Stimulated activated CD8-positive, alpha-beta memory T cell treated with anti-CD3 and anti-CD28 coated beads, Interleukin-15, amount 100 ng/mL, for 4 hours (primary cell): Measurements from ENCODE around the gene DDX5.
A peak's percentile ranks its signal among the peaks of the same experiment; 100 is the strongest.
"Not testable (repeated sequence)": the region's sequence is repeated elsewhere in the genome, so short reads cannot be mapped to it uniquely, and the experiment has no call there.

Experiments
- DNase-seq, 2 donors: peaks; one replicate each; pipeline ENCODE4 v3.0.0-alpha.2; 2020; ENCODE audit warnings: low read depth in 2 of 2

Gene DDX5

DNA sequence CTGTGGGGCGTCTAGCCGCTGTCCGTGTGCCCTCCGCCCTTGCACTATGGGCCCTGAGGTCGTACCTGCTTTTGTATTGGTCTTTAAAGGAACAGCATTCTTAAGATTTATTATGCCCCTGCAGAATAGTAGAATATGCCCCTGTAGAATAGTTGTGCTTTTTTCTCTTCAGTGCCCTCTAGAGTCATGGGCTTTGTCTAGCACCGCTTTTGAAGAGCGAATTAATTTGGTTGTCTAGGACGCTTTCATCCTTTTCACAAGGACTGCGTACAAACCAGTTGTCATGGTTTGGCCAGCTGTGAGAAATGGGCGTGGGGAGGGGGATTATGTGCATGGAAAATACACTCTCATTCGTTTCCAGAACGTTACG lies 1.3 kb upstream of the DDX5 start:
- DNase-seq: no peak

DNA sequence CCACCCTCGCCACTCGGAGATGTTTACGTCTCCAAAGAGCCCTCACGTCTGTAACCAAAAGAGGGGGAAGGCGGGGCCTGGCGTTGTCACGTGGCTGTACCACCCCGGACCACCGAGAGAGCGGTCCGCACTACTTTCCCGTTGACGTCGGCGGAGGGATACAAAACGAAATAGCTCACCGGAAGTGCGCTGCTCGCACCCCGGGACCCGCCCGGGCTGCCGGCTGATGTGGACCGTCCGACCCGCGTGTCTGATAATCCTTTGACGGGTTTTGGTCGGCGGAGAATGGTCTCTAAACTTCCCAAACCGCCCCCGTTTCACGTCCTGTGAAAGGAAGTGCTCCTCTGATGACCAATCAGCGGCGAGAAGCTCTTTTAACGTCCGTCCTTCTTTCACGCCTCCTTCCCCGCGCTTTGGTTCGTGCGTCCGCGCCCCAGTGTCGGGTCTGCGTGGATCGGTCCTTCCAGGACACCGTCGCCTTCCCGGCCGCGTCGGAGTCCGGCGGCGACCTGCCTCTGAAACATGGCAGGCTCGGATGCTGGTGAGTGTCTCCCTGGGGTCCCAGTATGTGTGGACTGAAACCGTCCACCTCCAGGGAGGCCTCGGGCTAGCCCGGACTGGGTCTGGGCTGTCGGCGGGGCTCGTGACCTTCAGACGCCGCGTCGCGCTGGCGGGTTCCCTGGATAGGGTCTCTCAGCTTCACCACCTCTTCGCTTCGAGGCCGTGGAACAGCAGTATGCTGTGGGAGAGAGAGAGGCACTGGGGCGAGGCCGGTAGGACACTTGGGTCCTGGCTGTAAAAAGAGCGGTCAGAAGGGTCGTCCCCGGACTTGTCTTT lies 705 bp upstream of the DDX5 start, which contains the start of gene CEP95:
Gene CEP95, plus strand, starts transcription at position 402 of the 837 bp plus-strand sequence. Its CDS starts 121 bp downstream, at position 523.
- peak; percentile 90 to 95 for DNase-seq

DNA sequence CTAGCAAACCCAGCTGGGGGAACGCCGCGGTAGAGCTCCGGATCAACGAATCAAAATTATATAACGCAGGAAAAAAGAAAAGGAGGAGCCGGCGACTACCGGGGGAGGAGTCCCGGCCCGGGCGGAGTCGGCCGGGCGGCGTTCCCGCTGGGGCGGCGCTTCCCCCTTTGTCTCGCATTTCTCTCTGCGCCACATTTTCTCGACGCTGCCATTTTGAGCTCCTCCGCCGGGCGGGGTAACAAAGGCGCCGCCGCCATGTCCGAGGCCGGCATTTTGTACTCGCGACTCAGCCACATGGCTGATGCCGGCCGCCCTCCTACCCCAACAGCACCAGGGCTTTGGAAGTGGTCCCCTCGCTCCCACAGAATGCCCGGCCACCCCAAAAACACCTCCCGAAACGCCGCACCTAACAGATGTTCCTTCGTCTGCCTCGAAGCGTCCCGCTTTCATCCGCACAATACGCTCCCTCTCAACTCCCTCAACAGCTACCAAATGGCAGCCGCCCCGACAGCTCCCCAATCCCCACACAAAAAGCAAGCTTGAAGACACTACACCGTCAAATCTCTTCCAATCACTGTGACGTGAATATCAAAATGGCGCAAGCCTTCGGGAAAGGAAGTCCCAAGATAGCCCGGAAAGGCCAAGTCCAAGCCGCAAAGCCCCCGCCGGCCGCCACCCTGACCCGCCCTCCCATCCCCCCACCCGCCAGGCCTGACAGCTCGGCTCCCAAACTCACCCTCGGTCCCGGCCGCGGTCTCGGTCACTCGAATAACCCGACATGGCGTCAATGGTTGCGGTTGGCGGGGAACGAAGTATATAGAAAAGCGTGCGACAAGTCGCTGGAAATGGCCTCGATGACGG lies 519 bp downstream of the DDX5 start:
- peak; percentile 68 to 69 for DNase-seq

DNA sequence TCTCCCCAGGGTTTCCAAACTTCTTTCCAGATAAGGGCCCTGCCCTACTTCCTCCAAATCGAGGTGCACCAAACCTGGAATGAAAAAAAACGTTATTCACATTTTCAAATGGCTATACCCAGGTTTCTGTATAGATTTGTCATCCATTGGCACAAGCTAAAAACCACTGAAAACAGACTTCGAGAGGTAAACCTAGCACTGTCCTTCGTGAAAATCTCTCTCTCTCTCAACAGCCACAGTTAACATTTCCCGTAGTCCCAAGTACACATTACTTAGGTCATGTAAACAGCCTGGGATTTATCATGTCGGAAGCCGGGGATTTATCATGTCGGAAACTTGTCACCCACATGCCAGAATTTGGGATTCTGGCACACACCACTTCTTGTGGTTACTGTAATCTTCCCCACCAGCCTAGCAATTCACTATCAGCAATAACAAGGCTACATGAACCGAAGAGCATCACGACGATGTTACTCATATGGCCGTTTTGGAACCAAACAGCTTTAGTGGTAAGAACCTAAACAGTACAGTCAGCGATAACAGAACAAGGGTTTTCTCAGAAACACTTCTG lies 1.2 kb downstream of the DDX5 start:
- no peak for DNase-seq

DNA sequence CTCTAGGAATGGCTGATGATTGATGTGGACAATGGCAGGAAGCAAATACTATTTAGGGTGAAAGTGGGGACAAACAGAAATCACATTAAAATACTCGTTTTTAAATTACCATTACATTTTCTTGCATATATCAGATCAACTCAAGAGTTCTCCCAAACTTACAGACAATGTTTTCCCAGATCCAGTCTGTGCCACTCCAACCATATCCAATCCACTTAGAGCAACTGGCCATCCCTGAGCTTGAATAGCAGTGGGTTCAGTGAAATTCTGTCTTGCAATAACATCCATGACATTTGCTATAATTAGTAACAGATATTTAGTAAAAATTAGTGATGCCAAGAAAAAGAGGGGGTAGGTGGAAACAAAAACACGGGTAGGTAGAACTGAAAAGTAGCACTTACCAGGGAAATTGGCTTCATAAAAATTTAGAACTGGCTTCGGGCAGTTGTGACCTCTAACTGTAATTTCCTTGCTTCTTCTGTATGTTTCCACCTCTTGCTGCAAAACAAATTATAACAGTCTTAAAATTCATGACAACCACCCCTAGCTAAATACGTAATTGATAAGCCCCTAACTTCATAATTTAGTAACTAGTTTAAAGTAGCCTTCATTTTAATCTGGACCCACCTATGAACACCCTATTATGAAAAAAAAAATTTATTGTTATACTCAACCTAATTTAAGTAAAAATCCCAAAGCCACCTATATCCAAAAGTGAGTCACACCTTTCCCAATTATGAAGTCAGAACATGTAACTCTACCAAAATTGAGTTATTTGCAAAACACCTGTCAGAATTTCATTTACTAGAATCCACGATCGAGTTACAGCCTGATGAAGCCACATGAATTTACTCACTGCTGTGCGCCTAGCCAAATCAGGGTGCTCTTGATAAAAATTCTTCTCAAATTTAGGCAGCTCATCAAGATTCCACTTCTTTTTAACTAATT lies 2.0 kb downstream of the DDX5 start:
- no peak for DNase-seq

DNA sequence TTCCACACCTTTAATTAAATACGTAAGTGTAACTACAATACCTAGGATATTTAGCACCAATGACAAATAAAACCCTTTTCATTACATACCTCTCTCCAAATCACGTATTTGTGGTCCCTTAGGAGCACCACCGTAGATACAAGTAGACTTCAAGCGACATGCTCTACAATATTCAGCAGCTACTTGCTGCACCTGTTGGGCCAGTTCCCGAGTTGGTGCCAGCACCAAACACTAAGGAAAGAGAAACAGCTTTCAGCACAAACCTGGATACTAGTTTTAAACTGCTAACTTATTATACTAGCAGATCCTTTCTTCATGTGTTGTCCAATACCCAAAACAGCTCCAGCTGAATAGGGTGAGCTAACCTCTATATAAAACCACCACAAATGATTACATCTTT lies 2.7 kb downstream of the DDX5 start:
- no peak for DNase-seq

DNA sequence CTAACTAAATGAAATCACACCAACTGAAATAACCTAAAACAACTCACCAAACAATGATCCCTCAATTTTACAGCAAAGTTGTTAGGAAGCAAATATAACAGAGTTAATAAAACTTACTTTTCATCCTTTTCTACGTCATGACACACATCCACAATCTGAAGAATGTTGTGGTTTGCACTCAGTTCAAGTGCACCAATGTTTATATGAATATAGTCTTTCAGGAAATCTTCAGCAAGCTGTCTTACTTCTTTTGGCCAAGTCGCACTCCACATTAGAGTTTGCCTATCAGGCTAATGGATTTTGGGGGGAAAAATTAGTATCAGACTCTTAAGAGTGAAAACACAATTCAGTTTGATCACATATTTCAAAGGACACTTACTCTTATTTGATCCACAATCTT lies 3.3 kb downstream of the DDX5 start:
- no peak for DNase-seq

DNA sequence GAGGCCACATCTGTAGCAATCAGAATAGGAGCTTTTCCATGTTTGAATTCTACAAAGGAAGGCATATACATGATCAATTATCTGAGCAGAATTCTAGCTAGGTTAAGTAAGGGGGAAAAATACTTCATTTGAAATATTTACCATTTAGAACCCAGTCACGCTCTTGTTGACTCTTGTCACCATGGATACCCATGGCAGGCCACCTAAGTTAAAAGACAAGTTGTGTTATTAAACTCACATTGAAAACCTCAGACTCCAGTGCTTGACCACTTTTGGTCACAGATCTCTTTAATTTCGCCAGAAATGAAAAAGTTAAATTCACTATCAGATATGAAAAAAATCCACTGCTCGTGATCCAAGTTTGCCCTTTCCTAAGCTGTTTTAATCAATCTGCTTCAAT lies 4.1 kb downstream of the DDX5 start:
- DNase-seq: no peak

DNA sequence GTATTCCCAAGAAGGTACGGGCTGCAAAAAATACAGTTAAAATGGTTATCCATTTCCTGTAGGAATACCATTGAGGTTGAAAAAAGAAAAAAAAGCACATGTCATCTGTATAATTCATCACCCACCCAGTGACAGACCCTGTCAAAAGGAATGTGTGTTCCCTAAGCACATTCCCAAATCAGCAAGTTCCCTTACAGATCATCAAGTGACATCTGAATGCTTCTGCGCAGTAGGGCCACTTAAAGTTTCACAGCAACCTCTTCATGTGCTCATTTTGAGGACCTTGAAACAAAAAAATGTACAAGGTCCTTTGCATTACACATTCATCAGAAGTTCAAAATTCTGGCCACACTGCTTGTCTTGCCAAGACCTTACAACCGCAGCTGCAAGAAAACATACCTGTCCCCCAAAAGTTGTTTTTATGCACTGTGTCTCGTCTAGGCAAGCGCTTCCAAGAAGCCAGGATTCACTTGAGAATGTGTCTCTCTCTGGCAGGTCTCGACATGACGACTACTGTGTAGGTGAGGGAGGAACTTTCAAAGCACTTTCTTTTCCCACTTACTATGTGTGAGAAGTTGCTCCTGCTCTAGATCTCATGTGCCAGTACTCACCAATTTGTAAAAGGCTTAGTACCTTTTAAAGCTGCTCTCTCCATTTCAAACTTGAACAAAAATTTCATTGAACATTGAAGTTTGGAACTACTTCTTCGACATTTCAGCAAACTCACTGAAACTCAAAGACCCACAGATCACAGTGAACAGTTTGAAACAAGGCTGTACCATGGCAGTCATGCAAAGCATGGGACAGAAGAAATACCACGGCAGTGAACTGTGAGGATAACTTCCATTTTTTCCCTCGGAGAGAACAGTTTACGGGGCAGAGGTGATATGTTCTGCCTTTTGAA lies 5.0 kb downstream of the DDX5 start:
- DNase-seq: no peak

DNA sequence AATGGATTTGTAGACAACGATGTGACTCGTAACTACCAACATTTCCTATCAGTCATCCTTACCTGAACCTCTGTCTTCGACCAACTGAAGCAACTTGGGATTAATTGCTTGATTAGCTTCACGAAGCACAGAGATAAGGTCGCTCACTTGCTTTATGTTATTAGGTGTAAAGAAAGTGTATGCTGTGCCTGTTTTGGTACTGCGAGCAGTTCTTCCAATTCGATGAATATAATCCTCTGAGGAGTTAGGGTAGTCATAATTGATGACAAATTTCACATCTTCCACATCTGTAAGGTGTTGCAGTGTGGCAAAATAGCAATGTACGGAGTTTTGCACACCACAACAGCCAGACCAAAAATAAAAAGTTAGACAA lies 5.6 kb downstream of the DDX5 start:
- DNase-seq: no peak

DNA sequence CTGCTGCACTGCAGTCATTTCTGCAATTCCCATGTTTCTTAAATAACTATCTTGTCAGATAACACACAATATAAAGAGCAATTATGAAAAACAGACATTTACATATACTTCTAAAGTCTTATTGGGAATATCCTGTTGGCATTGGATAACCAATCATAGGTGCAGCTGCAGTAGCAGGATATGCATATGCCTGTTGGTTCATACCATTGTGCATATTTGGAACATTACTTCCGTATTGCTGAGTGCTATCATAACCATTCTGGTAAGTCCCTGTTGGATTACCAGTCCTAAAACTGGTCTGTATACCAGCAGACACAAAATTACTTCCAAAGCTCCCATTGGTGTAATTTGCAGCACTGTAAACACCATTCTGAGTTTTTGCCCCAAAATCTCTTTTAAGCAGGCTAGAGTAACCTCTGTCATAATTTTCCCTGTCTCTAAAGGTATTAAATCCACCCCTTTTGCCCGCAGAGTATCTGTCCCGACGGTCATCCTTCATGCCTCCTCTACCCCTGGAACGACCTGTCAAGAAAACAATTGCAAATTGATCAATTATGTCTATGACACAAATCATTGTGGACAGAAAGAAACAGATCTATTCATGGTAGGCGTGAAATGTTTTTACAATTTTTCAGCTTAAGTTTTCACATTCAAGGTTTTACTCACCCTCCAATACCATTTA lies 6.1 kb downstream of the DDX5 start:
- no peak for DNase-seq

DNA sequence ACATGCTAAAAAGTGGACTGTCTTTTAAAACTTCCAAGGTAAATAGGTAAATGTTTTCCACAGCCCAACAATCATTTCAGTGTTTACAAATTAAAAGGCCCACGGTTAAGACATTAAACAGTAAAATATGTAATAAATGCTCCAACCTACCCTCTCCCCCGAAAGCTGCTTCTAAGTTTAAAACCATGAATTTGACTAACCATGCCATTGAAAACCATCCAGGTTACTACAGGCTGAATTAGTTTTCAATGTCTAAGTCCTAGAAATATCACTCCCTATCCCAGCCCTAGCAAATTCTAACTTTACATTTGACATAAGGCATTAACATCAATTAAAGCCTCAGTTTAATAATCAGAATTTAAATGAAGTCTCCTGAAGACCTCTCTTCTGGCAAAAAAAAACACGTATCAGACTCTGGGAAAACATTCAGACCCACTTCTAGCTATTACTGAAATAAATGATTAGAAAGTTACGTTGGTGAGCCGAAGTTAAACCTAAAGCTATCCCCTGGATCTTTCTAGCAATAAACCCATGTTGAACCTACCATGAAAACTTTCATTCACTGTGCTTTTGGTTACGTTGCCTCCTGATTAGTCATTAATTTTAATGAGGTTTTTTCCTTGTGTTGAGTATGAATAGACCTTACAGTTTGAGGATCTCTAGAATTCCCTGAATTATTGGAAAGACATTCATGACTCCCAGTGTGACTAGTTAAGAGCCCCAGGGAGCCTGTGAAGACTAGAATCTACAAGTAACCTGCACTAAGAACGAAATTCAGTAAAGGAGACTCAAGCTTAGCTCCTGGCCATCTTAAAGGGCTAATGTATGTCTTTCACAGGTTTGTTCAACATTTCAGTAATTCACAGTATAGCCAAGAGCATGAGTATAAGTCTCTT lies 7.5 kb downstream of the DDX5 start:
- no peak for DNase-seq

DNA sequence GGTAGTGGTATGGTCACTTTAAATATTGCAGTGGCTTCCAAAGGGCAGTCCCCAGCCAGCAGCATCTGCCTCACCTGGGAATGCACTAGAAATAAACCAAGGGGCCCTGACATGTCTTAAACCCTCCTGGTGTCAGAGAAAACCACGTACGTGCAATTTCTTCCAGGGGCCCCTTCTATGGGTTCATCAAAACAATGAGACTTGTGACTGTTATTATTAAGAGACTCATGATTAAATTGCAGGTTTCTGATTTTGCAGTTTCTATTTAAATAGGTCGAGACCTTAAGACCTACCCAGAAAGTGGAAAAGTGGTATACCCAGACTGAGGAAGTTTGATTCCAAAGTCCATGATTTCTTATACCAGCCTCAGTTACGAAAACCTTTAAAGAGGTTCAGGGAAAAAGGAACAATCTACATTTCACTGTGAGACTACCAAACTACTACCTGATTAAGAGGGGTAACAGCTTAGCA lies 8.5 kb downstream of the DDX5 start:
- DNase-seq: no peak

DNA sequence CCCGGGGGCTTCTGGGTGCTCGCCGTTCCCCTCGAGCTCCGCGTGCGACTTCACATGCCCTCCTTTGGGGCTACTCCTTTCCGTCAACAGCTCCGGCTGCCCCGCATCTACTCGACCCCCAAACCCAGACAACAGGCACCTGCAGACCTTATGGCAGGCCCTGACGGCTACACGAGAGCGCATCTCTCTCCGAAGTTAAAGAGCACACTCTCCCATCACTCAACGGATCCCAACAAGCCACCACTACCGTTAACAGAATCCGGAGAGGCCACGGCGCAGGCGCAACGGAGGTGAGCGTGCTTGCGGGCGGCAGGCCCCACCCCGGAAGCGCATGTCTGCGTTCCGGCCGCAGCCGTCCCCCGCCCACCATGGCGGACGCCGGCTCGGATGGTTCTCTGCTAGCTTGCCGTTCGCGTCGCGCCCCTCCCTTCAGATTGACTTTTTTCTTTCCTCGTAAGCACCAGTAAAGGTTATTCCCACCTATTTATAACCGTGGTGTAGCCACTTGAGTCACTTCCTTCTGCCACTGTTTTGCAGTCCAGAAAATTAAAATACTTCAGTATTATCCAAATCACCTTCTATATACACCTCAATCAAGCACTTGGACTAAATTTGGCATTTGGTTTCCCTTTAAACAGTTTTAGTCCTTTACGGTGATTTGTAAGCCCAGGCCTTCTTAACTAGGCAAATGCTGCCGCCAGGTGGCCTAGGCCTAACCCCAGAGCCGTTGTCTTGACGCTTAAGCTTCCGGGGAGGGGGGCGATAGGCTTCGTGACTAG lies 9.1 kb downstream of the DDX5 start, which contains the start of gene POLG2:
Gene POLG2, minus strand, starts transcription at position 269 of the 779 bp plus-strand sequence. Its CDS starts 86 bp downstream, at position 183.
- DNase-seq: peak; percentile 87 to 91

DNA sequence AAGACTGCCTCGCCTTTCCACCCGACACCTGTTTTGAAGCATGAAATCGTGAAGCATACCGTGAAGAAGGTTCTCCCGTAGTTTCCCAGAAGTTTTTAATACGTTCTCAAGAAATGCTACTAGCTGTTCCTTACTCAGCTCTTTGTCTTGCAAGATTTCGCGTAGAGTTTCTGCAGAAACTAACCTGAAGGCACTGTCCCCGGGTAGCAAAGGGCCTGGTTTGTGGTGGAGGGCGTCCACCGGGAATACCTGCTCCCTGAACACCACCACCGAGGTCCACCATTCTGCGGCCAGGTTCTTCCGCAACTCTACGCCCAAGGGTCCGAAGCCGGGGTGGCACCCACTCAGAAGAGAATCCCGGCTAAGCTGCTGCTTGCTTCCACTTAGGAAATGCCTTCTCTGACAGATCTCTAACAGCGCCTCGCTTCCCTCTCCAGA lies 9.7 kb downstream of the DDX5 start:
- no peak for DNase-seq

DNA sequence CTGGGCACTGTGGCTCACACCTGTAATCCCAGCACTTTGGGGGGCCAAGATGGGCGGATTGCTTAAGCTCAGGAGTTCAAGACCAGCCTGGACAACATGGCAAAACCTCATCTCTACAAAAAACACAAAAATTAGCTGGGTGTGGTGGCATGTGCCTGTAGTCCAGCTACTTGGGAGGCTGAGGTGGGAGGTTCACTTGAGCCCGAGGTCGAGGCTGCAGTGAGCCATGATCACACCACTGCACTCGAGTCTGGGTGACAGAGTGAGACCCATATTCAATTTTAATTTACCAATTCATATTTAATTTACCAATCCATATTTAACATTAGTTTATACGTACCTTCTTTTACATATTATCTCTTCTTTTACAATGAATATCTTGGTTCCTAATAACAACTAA lies 10.8 kb downstream of the DDX5 start:
- DNase-seq: not testable (repeated sequence)

DNA sequence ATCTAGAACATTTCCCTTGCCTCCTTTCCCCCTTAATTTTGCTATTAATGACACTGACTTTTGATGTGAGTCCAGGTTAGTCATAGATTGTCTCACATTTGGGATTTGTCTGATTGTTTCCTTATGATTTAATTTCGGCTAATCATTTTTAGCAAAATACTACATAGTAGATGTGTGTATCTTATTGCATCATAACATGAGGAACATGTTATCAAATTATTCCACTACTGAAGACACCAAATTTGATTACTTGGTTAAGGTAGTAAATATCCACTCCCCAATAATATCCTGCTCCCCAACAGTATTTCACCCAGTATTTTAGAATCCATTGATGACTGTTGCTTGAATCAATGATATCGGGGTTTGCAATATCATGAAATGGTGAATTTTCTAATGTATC lies 12.0 kb downstream of the DDX5 start:
- DNase-seq: no peak
